K562 (cell line): ENCODE data around the gene ST3GAL3. TPM values are rescaled to one million over a fixed set of nuclear protein-coding genes. Genes with fewer than 3 reads are reported as not detected.

Source experiments
- CBX2 ChIP-seq: fragments of 200-600 bp; sonication (generic); IDR thresholded peaks from one replicate; pipeline ENCODE4 v1.6.1; 2012; ENCODE audit warnings: mild to moderate bottlenecking, low read length, inconsistent platforms; ENCODE audit not compliant: insufficient read depth, poor library complexity, severe bottlenecking
- CCAR2 ChIP-seq: fragments of 200-400 bp; formaldehyde crosslinking; IDR thresholded peaks from 2 replicates; pipeline ENCODE4 v1.6.1; 2017; ENCODE audit warnings: mild to moderate bottlenecking, low read depth, low read length
- ETV5 ChIP-seq: sonication (generic); formaldehyde crosslinking; IDR thresholded peaks from 2 replicates; pipeline ENCODE4 v1.4.0; 2020; ENCODE audit warnings: low read depth, mild to moderate bottlenecking, missing genetic modification reagents
- HEY1 ChIP-seq: fragments of 250-450 bp; sonication (Bioruptor Pico); IDR thresholded peaks from 2 replicates; pipeline ENCODE4 v1.5.0; 2020; ENCODE audit warnings: mild to moderate bottlenecking, moderate library complexity, borderline replicate concordance
- KDM4B ChIP-seq, 2 experiments: fragments of 450-650 bp in 1 of 2; sonication (generic) in 1 of 2; IDR thresholded peaks; 2 replicates each; pipeline ENCODE4 v1.6.1; 2016 to 2017; ENCODE audit warnings: borderline replicate concordance in 2 of 2, antibody characterized with exemption in 1 of 2, low read depth in 1 of 2, mild to moderate bottlenecking in 1 of 2
- KLF16 ChIP-seq: IDR thresholded peaks from 2 replicates; pipeline ENCODE4 v1.6.1; 2016; ENCODE audit warnings: antibody characterized with exemption
- NR2C2 ChIP-seq, 2 experiments: fragments of 200-800 bp in 1 of 2; sonication (Bioruptor generic) in 1 of 2; sonication (generic) in 1 of 2; formaldehyde crosslinking in 1 of 2; IDR thresholded peaks; 2 replicates each; pipeline versions ENCODE4 v1.6.1 to v1.8.0; 2016 to 2022; ENCODE audit warnings: mild to moderate bottlenecking in 1 of 2, missing compliant biosample characterization in 1 of 2, missing genetic modification characterization in 1 of 2, missing genetic modification reagents in 1 of 2
- RB1 ChIP-seq: fragments of 450-650 bp; IDR thresholded peaks from 2 replicates; pipeline ENCODE4 v1.6.1; 2017; ENCODE audit warnings: low read depth, mild to moderate bottlenecking
- RFX7 ChIP-seq: fragments of 250-450 bp; sonication (Bioruptor Pico); IDR thresholded peaks from 2 replicates; pipeline ENCODE4 v1.5.1; 2021; ENCODE audit warnings: mild to moderate bottlenecking
- RUNX1 ChIP-seq: sonication (generic); IDR thresholded peaks from 2 replicates; pipeline ENCODE4 v1.6.1; 2016; ENCODE audit warnings: antibody characterized with exemption, low read depth
- SIRT6 ChIP-seq: IDR thresholded peaks from one replicate; pipeline ENCODE4 v1.6.1; 2012; ENCODE audit warnings: low read depth, mild to moderate bottlenecking, control low read depth, inconsistent platforms, low read length, moderate library complexity
- SP1 ChIP-seq: sonication (generic); formaldehyde crosslinking; IDR thresholded peaks from 2 replicates; pipeline ENCODE4 v1.8.1; 2022; ENCODE audit warnings: mild to moderate bottlenecking, missing genetic modification reagents
- TARDBP ChIP-seq: fragments of 450-650 bp; IDR thresholded peaks from 2 replicates; pipeline ENCODE4 v1.6.1; 2016
- ZNF165 ChIP-seq: fragments of 250-450 bp; sonication (Bioruptor Pico); IDR thresholded peaks from 2 replicates; pipeline ENCODE4 v1.4.0; 2020; ENCODE audit warnings: borderline replicate concordance
- polyA plus RNA-seq, 8 experiments: library from polyadenylated mRNA; depleted of rRNA in 4 of 8; stranded (reverse) in 5 of 8; unstranded in 3 of 8; fragments of >200 nt; fragmentation: Nextera tagmentation in 2 of 8; fragmentation: Illumina TruSeq in 1 of 8; extraction: Ambion mirVana in 2 of 8; extraction: Trizol in 1 of 8; gene quantifications; 2 replicates each; pipeline versions ENCODE4 v1.2.1 to v1.2.3, GENCODE V29; 2011 to 2014; ENCODE audit warnings: inconsistent platforms in 1 of 8, missing spikeins in 1 of 8
- total RNA-seq, 7 experiments: library from RNA; depleted of rRNA in 6 of 7; stranded (reverse); fragments of >200 nt in 6 of 7; fragmentation: Illumina TruSeq in 2 of 7; extraction: Trizol in 2 of 7; gene quantifications; 2 replicates each; pipeline versions ENCODE4 v1.2.1 to v1.2.3, GENCODE V29; 2011 to 2021; ENCODE audit warnings: low replicate concordance in 1 of 7
- TF ChIP-seq, protein P1 (sequence below): fragments of 450-650 bp; formaldehyde crosslinking; IDR thresholded peaks from 2 replicates; pipeline ENCODE4 v1.4.0; 2020; ENCODE audit warnings: mild to moderate bottlenecking
- TF ChIP-seq, protein P2 (sequence below): sonication (generic); formaldehyde crosslinking; IDR thresholded peaks from 2 replicates; pipeline ENCODE4 v1.8.0; 2022; ENCODE audit warnings: missing genetic modification reagents, mild to moderate bottlenecking, moderate library complexity, borderline replicate concordance
- TF ChIP-seq, protein P3 (sequence below): fragments of 250-450 bp; sonication (Bioruptor Pico); IDR thresholded peaks from 2 replicates; pipeline ENCODE4 v1.5.0; 2022; ENCODE audit warnings: mild to moderate bottlenecking
- TF ChIP-seq, protein P4 (sequence below): sonication (generic); formaldehyde crosslinking; IDR thresholded peaks from 2 replicates; pipeline ENCODE4 v1.8.1; 2022; ENCODE audit warnings: missing genetic modification reagents

Gene ST3GAL3
- total and polyA plus RNA-seq, 9 of the 15 experiments (the other 6 are each of a cell fraction or from before 2014, with no cell fraction given): 1.2 to 18.9 (median 11.0) TPM

DNA sequence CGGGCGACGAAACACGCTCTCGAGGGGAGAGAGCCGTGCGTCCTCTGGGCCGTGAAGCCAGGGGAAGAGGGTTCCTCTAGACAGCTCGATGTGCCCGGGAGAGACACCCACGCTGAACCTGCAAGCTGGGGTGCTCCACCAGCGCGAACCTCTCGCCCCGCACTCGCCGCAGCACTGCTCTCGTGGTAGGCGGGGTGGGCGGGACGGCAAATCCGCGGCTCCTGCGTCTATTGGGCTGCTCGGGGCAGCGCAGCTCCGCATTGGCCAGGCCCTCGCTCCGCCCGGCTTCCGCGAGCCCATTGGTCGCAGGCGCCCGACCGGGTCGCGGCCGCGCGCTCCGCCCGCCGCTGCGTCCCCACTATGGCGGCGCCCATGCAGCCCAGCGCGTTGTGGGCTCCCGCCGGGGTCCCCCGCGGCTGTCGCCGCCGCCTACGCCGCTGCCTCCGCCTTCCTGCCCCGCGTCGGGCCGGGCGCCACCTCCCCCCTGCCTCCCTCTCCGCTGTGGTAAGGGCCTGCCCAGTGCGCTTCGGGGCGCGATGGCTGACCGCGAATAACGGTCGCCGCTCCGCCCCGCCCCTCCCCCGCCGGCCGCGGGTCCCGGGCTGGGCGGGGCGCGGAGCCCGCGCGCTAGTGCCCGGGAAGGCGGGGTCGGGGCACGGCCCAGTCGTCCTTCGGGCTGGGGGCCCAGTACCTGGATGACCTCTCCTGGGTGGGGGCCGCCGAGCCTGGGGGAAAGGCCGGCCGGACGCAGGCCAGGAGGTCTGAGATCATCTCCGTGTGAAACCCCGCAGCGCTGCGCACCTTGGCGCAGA, at the start of gene ST3GAL3 (continued):
- TF ChIP-seq, protein P1, sequence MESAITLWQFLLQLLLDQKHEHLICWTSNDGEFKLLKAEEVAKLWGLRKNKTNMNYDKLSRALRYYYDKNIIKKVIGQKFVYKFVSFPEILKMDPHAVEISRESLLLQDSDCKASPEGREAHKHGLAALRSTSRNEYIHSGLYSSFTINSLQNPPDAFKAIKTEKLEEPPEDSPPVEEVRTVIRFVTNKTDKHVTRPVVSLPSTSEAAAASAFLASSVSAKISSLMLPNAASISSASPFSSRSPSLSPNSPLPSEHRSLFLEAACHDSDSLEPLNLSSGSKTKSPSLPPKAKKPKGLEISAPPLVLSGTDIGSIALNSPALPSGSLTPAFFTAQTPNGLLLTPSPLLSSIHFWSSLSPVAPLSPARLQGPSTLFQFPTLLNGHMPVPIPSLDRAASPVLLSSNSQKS (CRISPR knock-in tag): no peak
- TF ChIP-seq RB1: peak; percentile 97
- TF ChIP-seq CCAR2: no peak
- TF ChIP-seq TARDBP: peak; percentile 60
- TF ChIP-seq ETV5 (CRISPR knock-in tag): no peak; the same call in 1 of the 2 replicates
- peak; percentile 75 for TF ChIP-seq SP1 (CRISPR knock-in tag)
- no peak; the same call in 1 of the 2 replicates for TF ChIP-seq RUNX1
- TF ChIP-seq, protein P2, sequence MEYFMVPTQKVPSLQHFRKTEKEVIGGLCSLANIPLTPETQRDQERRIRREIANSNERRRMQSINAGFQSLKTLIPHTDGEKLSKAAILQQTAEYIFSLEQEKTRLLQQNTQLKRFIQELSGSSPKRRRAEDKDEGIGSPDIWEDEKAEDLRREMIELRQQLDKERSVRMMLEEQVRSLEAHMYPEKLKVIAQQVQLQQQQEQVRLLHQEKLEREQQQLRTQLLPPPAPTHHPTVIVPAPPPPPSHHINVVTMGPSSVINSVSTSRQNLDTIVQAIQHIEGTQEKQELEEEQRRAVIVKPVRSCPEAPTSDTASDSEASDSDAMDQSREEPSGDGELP (CRISPR knock-in tag): no peak; the same call in 1 of the 2 replicates
- no peak for TF ChIP-seq SIRT6
- no peak for TF ChIP-seq RFX7 (CRISPR knock-in tag)
- peak; percentile 77 for TF ChIP-seq NR2C2 (CRISPR knock-in tag; IDR thresholded peaks at IDR 0.05)
- peak; percentile 92 for TF ChIP-seq NR2C2 (tag; IDR thresholded peaks at IDR 0.05)
- no peak for TF ChIP-seq HEY1 (CRISPR knock-in tag)
- TF ChIP-seq KLF16: no peak
- TF ChIP-seq, protein P3, sequence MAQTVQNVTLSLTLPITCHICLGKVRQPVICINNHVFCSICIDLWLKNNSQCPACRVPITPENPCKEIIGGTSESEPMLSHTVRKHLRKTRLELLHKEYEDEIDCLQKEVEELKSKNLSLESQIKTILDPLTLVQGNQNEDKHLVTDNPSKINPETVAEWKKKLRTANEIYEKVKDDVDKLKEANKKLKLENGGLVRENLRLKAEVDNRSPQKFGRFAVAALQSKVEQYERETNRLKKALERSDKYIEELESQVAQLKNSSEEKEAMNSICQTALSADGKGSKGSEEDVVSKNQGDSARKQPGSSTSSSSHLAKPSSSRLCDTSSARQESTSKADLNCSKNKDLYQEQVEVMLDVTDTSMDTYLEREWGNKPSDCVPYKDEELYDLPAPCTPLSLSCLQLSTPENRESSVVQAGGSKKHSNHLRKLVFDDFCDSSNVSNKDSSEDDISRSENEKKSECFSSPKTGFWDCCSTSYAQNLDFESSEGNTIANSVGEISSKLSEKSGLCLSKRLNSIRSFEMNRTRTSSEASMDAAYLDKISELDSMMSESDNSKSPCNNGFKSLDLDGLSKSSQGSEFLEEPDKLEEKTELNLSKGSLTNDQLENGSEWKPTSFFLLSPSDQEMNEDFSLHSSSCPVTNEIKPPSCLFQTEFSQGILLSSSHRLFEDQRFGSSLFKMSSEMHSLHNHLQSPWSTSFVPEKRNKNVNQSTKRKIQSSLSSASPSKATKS (CRISPR knock-in tag): no peak
- peak; percentile 75; the same call in 1 of the 2 replicates for TF ChIP-seq ZNF165 (CRISPR knock-in tag)
- peak in 1 of 2 experiments; percentile 66; a peak in 1 of 4 replicates for TF ChIP-seq KDM4B (IDR thresholded peaks at IDR 0.05; ENCODE audit: borderline replicate concordance in 2 of 2, low read depth in 1 of 2)
- no peak for TF ChIP-seq CBX2
- TF ChIP-seq, protein P4, sequence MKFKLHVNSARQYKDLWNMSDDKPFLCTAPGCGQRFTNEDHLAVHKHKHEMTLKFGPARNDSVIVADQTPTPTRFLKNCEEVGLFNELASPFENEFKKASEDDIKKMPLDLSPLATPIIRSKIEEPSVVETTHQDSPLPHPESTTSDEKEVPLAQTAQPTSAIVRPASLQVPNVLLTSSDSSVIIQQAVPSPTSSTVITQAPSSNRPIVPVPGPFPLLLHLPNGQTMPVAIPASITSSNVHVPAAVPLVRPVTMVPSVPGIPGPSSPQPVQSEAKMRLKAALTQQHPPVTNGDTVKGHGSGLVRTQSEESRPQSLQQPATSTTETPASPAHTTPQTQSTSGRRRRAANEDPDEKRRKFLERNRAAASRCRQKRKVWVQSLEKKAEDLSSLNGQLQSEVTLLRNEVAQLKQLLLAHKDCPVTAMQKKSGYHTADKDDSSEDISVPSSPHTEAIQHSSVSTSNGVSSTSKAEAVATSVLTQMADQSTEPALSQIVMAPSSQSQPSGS (CRISPR knock-in tag): no peak
